ENCODE measurements around the gene PUDP.

- no peak for TF ChIP-seq POLR2A (IDR thresholded peaks at IDR 0.05)
- TF ChIP-seq, protein P1, sequence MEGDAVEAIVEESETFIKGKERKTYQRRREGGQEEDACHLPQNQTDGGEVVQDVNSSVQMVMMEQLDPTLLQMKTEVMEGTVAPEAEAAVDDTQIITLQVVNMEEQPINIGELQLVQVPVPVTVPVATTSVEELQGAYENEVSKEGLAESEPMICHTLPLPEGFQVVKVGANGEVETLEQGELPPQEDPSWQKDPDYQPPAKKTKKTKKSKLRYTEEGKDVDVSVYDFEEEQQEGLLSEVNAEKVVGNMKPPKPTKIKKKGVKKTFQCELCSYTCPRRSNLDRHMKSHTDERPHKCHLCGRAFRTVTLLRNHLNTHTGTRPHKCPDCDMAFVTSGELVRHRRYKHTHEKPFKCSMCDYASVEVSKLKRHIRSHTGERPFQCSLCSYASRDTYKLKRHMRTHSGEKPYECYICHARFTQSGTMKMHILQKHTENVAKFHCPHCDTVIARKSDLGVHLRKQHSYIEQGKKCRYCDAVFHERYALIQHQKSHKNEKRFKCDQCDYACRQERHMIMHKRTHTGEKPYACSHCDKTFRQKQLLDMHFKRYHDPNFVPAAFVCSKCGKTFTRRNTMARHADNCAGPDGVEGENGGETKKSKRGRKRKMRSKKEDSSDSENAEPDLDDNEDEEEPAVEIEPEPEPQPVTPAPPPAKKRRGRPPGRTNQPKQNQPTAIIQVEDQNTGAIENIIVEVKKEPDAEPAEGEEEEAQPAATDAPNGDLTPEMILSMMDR (IDR thresholded peaks at IDR 0.05): peak in 4 of 7 experiments; percentile 14 to 61 (median 38)
- TF ChIP-seq POLR2AphosphoS5 (IDR thresholded peaks at IDR 0.05): peak in 2 of 3 donors; percentile 72 to 75
Measured at GRCh38 chrX:7132335-7133049, 15.5 kb downstream of the PUDP start.
